KMS-11 (cell line): ENCODE data around the gene ASCL5.
"Not testable (repeated sequence)": the region's sequence is repeated elsewhere in the genome, so short reads cannot be mapped to it uniquely, and the experiment has no call there.

Source experiments
- H2AFZ ChIP-seq: fragments of 200-600 bp; sonication (generic); 2 replicates; pipeline ENCODE4 v1.6.1; 2016; ENCODE audit warnings: antibody characterized with exemption, mixed run types, low read depth
- H3K27ac ChIP-seq: fragments of 200-600 bp; sonication (generic); 2 replicates; pipeline ENCODE4 v1.6.1; 2016; ENCODE audit warnings: mild to moderate bottlenecking, mixed run types
- H3K27me3 ChIP-seq: fragments of 200-600 bp; sonication (generic); 2 replicates; pipeline ENCODE4 v1.6.1; 2017; ENCODE audit warnings: mild to moderate bottlenecking, low read depth, mixed run types, moderate library complexity; ENCODE audit not compliant: insufficient read depth
- H3K36me3 ChIP-seq: fragments of 200-600 bp; sonication (generic); 2 replicates; pipeline ENCODE4 v1.6.1; 2017; ENCODE audit warnings: mild to moderate bottlenecking, mixed run types; ENCODE audit not compliant: insufficient read depth
- H3K4me1 ChIP-seq: fragments of 200-600 bp; sonication (generic); 2 replicates; pipeline ENCODE4 v1.6.1; 2016; ENCODE audit warnings: mild to moderate bottlenecking, low read depth, mixed run types; ENCODE audit not compliant: poor library complexity, severe bottlenecking
- H3K4me2 ChIP-seq: fragments of 200-600 bp; sonication (generic); 2 replicates; pipeline ENCODE4 v1.7.0; 2016; ENCODE audit warnings: mild to moderate bottlenecking, mixed run types
- H3K4me3 ChIP-seq: fragments of 200-600 bp; sonication (generic); IDR thresholded peaks from 2 replicates; pipeline ENCODE4 v1.6.1; 2017; ENCODE audit warnings: low read depth, low read length, mixed read lengths; ENCODE audit not compliant: insufficient read depth
- H3K79me2 ChIP-seq: fragments of 200-600 bp; sonication (generic); 2 replicates; pipeline ENCODE4 v1.6.1; 2016; ENCODE audit warnings: low read depth, mixed run types; ENCODE audit not compliant: insufficient read depth
- H3K9ac ChIP-seq: fragments of 200-600 bp; sonication (generic); 2 replicates; pipeline ENCODE4 v1.6.1; 2016; ENCODE audit warnings: mild to moderate bottlenecking, mixed run types
- H4K20me1 ChIP-seq: fragments of 200-600 bp; sonication (generic); 2 replicates; pipeline ENCODE4 v1.6.1; 2016; ENCODE audit warnings: mild to moderate bottlenecking, mixed run types; ENCODE audit not compliant: insufficient read depth
- TF ChIP-seq, protein P1 (sequence below): fragments of 200-600 bp; sonication (generic); conservative IDR thresholded peaks from 2 replicates; pipeline ENCODE4 v1.6.1; 2017; ENCODE audit warnings: low read depth, mild to moderate bottlenecking, antibody characterized with exemption, low read length, moderate library complexity, mixed read lengths

Gene ASCL5

DNA sequence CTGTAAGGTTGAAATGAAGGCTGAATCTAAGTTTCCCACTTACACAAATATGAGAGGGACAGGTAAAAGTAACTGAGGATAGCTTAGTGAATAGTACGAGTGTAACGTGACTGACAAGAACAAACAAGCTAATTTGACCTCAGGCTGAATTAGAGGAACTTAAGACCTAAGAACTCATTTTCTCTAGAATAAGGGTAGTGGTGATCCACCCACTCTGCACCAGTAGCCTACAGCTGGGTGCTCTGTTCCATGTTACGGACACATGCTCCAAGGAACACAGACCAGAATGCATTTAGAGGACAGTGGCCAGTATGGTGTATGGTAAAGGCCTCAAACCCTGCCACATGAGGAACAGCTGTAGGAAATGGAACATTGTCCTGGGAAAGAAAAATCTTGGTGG lies 42.2 kb upstream of the ASCL5 start:
- Histone ChIP-seq H3K4me2 (peak overlapping the region; percentile 88; the same call in 1 of the 2 replicates), H3K4me3 (peak overlapping the region; percentile 2), H2AFZ (no peak overlapping the region), H3K4me1 (peaks cover 29% of the 10 kb centered on the region), H3K27me3 (no peaks in the 10 kb centered on the region), H3K79me2 (no peaks in the 10 kb centered on the region), H3K9ac (no peak overlapping the region), H3K36me3 (no peaks in the 10 kb centered on the region), H4K20me1 (no peaks in the 10 kb centered on the region), H3K27ac (no peak overlapping the region; the same call in 1 of the 2 replicates)
- TF ChIP-seq, protein P1, sequence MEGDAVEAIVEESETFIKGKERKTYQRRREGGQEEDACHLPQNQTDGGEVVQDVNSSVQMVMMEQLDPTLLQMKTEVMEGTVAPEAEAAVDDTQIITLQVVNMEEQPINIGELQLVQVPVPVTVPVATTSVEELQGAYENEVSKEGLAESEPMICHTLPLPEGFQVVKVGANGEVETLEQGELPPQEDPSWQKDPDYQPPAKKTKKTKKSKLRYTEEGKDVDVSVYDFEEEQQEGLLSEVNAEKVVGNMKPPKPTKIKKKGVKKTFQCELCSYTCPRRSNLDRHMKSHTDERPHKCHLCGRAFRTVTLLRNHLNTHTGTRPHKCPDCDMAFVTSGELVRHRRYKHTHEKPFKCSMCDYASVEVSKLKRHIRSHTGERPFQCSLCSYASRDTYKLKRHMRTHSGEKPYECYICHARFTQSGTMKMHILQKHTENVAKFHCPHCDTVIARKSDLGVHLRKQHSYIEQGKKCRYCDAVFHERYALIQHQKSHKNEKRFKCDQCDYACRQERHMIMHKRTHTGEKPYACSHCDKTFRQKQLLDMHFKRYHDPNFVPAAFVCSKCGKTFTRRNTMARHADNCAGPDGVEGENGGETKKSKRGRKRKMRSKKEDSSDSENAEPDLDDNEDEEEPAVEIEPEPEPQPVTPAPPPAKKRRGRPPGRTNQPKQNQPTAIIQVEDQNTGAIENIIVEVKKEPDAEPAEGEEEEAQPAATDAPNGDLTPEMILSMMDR = no peak

DNA sequence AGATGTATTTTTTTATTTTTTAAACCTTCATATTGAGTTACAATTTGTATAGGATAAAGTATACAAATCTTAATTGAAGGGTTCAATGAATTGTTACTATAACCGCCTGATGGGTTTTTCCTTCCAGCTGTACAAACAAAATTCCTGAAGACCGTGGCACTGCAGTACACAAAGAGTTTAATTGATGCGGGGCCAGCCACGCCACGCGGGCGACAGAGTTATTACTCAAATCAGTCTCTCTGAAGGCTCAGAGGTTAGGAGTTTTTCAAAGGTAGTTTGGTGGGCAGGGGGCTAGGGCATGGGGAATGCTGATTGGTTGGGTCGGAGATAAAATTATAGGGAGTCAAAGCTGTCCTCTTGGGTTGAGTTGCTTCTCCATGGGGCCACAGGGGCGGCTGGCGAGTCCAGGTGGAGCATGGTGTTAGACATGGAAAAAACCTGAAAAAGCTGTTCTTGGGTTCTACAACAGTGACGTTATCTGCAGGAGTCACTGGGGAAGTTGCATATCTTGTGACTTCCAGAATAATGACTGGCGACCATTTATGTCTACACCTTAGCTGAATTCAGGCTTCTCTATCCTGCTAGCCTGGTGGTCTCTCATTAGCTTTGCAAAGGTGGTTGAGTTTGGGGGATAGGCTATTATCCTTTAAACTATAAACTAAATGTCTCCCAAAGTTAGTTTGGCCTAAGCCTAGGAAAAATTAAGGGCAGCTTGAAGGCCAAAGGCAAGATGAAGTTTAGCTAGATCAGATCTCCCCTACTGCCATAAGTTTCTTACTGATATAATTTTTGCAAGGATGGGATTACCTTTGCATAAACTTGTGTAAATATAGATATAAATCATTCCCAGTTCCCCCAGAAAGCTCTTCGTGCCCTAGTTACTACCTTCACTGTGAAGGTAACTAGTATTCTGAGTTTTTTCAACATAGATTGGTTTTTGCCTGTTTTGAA lies 40.3 kb upstream of the ASCL5 start:
- Histone ChIP-seq H3K27me3 (no peaks in the 10 kb centered on the region), H3K27ac (no peak overlapping the region)

DNA sequence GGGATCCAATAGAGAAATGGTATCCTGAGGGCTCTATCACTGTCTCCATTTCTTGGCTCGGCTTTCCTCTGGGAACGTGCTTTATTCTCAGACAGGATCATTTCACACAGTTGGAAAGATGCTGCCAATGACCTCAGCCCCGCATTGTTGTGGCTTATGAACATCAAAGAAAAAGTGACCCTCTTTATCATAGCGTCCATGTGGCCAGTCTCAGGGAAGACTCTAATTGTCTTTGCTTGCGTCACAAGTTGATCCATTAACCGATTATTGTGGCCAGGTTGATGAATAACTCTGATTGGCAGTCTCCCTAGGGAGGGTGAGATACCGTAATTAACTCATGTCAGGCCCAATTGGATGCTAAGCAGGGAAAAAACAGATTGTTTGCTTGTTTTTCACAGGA lies 37.7 kb upstream of the ASCL5 start:
- peaks cover 39% of the 10 kb centered on the region for H3K4me1 ChIP-seq
- H3K27ac ChIP-seq = no peak overlapping the region
- no peak overlapping the region for H2AFZ ChIP-seq
- H3K36me3 ChIP-seq = no peaks in the 10 kb centered on the region
- H3K4me2 ChIP-seq = no peak overlapping the region
- no peak overlapping the region for H3K4me3 ChIP-seq
- no peaks in the 10 kb centered on the region for H3K79me2 ChIP-seq
- no peak overlapping the region for H3K9ac ChIP-seq
- no peaks in the 10 kb centered on the region for H4K20me1 ChIP-seq
- H3K27me3 ChIP-seq = no peaks in the 10 kb centered on the region
- TF ChIP-seq, protein P1 = no peak

More for the DNA sequence above, 40.3 kb upstream of the ASCL5 start:
- TF ChIP-seq, protein P1 = no peak
- Histone ChIP-seq H3K4me2 (no peak overlapping the region), H3K9ac (no peak overlapping the region), H2AFZ (no peak overlapping the region), H3K4me3 (no peak overlapping the region), H4K20me1 (no peaks in the 10 kb centered on the region), H3K79me2 (no peaks in the 10 kb centered on the region), H3K36me3 (no peaks in the 10 kb centered on the region), H3K4me1 (peaks cover 29% of the 10 kb centered on the region)

DNA sequence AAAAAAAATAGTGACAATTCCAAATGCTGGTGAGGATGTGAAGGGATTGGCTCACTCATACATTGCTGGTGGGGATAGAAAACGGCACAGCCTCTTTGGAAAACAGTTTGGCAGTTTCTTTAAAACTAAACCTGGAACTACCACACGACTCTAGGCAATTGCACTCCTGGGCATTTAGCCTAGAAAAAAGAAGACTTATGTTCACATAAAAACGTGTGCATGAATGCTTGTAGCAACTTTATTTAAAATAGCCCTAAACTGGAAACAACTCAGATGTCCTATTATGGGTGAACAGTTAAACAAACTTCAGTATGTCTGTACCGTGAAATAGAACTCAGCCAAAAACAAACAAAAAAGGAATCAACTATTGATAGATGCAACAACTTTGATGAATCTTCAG lies 36.7 kb upstream of the ASCL5 start:
- Histone ChIP-seq H3K27me3 (no peaks in the 10 kb centered on the region), H2AFZ (no peak overlapping the region), H3K4me1 (peaks cover 32% of the 10 kb centered on the region), H3K4me3 (no peak overlapping the region), H3K4me2 (no peak overlapping the region), H3K9ac (no peak overlapping the region), H3K27ac (no peak overlapping the region), H4K20me1 (no peaks in the 10 kb centered on the region), H3K79me2 (no peaks in the 10 kb centered on the region), H3K36me3 (no peaks in the 10 kb centered on the region)
- TF ChIP-seq, protein P1 = no peak

DNA sequence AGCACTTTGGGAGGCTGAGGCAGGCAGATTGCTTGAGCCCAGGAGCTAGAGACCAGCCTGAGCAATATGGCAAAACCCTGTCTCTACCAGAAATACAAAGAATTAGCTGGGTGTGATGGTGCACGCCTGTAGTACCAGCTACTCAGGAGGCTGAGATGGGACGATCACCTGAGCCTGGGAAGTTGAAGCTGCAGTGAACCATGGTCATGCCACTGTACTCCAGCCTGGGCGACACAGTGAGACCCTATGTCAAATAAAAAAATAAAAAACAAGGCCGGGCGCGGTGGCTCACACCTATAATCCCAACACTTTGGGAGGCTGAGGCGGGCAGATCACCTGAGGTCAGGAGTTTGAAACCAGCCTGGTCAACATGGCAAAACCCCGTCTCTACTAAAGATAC lies 36.1 kb upstream of the ASCL5 start:
- not testable (repeated sequence) for H3K4me2 ChIP-seq, H3K79me2 ChIP-seq, H3K9ac ChIP-seq, H3K36me3 ChIP-seq, H2AFZ ChIP-seq, H3K27ac ChIP-seq, H3K27me3 ChIP-seq, H3K4me3 ChIP-seq, H4K20me1 ChIP-seq
- H3K4me1 ChIP-seq = peaks cover 32% of the 10 kb centered on the region
